Measurements from ENCODE around the gene ADCY1.

The ADCY1 gene

DNA sequence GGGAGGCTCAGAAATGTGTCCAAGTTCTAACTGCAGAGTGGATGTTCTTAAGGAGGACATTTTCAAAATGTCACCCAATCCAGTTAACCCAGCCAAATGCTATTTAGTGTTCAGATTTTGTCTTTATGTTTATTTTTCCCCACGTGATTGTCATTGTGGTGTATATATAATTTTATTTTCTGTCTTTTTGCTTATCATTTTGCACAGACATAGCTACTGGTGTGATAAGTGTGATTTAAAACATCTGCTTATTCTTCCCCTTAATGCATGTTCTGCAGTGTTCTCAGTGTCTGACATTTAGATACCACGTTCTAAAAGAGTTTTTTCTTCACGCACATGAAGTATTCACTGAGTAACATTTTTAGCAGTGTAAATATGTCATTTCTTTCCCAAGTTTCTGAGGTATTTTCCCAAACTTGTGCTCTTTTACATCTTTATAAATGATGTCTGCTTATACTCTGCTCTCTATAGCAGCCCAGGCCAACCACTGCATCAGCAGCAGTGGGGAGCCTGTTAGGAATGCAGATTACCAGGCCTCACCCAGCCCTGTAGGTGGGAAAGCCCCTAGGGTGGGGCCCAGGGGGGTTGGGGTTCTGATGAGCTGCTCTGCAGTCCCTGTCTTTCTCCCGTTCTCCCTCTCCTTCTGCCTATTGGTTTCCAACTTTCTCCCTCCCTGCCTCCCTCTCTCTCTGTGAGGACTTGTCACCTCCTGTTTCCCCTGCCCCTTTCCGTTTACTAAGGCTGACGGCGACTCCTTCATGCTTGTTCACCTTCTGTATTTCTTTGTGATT, 20.8 kb downstream of the ADCY1 start:
- DNase-seq, result no peak

DNA sequence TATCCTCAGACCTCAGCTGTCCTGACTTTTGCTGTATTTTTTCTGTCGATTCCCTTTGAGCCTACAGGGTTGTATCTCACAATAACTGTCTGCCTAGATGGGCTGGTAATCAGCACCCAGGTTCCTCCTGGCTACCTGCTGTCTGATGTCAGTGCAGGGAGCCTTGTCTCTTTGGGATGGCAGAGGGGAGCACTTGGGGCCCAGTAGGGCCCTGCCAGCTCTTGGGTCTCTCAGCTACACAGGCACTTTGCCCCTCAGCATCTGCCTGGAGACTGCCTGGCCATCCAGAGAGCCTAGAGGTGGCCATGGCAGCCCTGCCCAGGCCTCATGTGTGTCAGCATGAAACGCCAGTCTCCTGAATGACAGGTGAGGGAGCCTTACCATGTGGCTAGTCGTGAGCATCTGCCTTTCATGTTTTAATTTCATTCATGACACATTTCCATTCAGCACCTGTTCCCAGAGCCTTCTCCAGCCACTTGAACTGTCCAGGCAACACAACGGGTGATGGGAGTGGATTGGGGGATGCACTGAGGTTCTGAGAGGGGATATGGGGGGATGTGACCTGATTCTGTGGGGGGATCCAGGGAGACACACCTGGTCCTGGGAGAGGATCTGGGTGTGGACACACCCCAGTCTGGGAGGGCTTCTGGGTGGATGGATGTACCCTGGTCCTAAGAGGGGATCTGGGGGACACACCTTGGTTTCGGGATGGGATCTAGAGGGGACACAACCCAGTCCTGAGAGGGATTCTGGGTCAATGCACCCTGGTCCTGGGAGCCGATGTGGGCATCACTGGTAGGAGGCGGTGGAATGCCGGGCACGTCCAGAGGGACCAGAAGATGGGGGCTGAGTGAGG, 21.9 kb downstream of the ADCY1 start:
- no peak for DNase-seq

DNA sequence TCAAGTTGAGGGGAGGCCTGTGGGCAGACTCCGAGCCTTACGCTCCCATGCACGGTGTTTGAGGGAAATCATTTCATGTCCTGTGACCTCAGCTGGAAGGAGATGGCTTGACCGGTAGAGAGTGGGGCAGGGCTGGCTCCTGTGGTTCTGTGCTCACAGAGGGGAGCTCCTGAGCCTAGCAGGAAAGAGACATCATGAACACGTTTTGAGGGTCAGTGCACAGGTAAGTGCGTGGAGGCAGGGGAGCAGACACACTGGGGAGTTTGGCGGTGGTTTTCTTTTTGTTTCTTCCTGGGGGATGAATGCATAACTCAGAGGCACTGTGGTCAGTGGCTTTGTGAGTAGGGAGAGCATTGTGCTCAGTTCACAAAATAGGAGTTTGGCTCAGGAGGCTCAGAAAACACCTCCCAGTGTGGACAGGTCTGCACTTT, 22.5 kb downstream of the ADCY1 start:
- no peak for DNase-seq

DNA sequence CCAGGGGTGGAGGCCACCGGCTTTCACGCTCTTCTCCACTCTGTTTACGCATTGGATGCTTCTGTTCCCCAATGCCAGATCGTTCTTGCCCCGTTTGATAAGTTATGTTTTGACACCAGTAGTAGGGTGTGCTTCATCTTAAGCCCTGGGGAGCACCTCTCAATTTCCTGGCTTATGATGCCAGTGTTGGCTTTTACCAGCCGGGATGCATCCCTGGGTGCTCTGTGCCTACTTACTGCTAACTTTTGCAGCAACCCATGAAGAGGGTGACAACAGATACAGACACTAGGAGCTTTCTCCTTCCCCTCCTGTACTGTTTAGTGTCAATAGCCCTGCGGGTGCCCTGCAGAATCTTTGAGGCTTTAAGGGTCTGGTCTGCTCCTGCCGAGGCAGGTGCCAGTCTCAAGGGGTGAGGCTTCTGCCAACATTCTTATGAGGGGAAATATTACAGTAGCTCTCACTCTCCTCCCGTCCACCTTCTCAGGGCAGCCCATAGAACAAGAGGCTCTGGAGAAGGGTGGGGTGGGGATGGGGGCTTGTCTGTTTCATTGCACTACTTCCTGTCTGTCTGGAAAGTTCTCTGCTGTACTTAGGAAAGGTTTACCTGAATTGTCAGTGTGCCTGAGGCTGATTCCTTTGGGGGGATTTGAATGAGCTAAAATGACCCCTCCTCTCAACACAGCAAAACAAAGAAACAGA, 23.3 kb downstream of the ADCY1 start:
- no peak for DNase-seq

DNA sequence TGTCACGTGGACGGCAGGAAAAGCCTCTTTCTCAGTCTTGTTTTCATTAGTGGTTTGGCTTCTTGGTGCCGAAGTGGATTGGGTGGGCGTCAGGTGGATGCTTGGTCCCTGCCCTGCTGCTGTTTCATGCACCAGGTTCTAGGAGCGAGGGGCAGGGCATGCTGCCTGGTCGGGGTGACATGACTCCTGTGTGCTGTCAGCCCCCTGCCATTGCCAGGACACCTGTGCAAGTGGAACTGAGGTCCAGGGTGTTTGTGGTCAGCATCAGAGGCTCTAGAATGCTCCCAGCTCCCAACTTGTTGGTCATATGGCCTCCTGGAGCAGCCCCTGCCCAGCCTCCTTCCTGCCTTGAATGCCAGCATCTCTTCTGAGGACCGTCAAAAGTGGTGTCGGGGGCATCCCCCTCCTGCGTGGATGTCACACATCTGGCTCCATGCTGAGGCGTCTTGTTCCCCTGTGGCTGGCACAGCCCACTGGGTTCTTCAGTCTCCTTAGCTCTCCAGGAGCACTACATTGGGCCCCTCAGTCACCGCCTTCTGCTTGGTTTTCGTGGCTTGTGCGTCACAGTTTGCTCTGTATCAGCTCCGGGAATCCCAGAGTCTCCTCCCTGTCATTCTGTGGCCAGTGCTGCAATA, 24.8 kb downstream of the ADCY1 start:
- DNase-seq, result no peak

DNA sequence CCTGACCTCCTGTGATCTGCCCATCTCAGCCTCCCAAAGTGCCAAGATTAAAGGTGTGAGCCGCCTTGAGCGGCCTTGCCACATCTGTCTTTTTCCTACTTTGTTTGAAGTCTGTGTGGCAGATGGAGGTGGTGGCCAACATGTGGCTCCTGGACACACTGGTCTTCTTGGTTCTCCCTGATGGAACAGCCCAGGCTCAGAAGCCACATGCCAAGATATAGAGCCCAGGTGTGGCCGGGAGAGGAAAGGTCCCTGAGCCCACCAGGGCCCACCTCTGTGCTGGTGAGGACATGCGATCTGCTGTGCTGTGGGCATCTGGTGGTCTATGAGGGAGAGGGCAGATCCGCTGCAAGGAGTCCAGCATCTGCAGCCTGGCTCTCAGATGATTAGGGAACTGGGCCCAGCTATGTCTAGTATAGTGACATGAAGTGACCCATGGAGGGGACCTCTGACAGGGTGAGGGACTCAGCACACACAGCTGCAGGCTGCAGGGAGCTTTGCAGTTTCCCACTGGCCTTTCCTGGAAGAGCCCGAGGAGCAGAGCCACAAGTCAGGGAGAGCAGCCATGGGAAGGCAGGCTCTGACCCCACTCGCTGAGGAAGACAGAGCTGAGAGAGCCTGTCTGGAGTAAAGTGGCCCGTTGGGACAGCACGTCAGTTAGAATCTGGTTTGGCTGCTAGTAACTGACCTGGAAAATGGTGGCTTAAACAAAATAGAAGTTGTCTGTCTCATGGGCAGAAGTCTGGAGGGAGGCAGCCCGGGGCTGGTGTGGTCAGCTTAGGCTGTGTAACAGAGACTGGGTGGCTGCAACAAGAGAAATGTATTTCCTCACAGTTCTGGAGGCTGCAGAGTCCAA, 25.9 kb downstream of the ADCY1 start:
- no peak for DNase-seq

DNA sequence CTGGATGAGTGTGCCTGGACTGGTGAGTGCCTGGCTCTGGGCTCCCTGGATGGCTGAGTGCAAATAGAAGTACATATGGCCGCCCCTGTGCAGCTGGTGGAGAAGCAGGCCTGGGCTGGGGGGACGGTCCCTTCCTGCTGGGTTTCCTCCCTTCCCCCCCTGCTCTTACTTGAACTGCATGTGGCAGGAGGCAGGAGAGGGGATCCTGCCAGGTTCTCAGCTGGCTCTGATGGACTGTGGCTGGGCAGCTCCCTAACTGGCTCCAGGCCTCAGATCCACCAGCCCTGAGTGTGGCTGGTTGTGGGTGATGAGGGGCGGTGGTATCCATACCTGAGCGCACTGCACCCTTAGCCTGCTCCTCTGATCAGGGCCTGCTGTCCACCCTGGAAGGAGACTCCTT, 26.9 kb downstream of the ADCY1 start:
- no peak for DNase-seq

DNA sequence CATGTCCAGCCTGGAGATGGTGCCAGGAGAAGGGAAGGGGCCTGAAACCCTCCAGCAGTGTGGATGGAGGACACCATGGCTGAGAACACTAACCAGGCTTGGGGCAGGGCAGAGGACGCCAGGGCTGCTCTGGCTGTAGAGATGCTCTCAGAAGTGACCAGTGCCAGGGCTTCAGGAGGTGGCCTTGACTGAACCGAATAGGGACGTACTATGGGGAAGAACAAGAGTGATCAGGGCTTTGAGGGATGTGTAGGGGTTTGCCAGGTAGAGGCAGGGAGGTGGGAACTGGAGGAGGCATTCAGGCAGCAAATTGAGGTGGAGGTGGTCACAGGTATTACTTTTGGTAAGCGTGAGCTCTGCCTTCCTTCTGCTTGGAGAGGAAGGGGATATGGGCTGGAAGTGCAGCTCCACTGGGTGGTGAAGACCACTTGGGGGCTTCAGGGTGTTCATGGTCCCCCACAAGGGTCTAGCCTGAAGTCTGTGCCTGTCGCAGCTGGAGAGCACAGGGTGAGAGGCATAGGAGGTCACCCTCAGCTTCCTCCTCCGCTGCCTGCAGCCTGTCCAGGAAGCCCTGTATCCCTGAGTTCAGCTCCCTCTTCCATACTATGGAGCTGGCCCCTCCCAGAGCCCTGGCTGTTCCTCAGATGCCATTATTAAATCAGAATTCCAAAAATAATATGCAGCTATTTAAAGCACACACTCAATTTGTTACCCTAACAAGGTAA, 27.8 kb downstream of the ADCY1 start:
- no peak for DNase-seq

DNA sequence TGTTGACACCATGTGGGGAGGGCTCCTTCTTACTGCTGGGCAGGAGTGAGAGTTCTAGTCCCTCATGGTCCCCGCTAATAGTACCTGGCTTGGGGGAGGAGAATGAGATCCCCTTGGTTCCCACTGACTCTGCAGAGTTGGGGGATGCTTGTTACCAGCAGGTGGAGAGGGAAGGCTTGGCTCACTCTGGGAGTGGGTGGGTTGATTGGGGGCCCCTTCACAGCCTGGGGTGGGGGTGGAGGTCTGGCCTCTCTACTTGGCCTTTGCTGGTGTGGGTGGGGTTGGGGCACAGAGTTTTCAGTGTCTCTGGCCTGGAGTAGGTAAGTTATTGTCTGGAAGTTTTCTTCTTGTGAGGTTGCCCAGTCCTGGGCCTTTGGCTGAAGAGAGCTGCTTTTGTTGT, 31.9 kb downstream of the ADCY1 start:
- no peak for DNase-seq

DNA sequence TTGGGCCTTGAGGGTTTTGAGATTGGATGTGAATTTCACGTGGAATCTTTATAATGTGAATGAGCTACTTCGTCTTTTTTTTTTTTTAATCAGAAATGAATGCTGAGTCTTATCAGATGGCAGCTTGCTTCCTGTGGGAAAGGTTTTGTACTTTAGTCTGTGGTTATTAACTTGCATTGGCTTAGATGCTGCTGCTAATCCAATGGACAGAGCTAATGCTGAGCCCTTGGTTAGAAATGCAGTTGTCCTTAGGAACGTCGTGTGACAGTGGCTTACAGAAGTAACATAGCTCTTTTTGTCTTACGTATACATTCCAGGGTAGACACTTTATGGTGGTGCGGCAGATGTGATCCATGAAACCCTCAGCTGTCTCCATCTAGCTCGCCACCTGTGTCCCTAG, 32.8 kb downstream of the ADCY1 start:
- DNase-seq, result no peak

DNA sequence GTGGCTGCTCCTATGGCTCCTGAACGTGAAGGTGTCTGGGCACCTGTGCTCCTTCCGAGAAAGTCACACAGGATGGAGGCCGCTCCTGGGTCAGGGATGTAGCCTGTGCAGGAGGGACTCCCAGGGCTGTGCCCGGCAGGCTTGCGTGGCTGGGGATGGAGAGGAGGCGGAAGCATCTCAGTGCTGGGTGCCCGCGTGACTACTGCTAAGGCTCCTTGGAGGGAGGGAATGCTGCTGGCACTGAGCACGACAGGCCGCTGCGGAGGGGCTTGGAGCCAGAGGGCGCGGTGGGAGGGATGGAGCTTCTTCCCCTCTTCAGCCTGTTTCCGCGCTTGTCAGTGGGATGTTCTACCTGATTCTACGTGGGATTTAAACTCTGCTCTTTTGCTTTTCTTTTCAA, 35.0 kb downstream of the ADCY1 start:
- DNase-seq, result no peak

DNA sequence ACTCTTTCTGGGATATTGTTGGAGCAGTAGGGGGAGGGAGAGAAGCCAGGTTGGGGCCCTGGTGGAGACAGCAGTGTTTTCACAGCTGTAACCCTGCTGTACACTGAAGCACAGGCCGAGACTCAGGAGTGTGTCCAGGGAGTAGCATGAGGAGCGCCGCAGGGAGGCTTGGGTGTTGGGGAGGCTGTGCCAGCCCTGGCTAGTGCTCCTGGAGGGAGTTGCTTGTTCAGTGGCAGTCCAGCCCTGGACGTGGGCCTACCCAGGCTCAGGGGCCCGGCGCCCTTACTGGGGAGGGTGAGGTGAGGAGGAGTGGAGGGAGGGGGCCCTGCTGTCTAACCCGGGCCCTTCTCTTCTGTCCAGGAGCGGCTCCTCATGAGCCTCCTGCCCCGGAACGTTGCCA, 35.9 kb downstream of the ADCY1 start:
- no peak for DNase-seq

DNA sequence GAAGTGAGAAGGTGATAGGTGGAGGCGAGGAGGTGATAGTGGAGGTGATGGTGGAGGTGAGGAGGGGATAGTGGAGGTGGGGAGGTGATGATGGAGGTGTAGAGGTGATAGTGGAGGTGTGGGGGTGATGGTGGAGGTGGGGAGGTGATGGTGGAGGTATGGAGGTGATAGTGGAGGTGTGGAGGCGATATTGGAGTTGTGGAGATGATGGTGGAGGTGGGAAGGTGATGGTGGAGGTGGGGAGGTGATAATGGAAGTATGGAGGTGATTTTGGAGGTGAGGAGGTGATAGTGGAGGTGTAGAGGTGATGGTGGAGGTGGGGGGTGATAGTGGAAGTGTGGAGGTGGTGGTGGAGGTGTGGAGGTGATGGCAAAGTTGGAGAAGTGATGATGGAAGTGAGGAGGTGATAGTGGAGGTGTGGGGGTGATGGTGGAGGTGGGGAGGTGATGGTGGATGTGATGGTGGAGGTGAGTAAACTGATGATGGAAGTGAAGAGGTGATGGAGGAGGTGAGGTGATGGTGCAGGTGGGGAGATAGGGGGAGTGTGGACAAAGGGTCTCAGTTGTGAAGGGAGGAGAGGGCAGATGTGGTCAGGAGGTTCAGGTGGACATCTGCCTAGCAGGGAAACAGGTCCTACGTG, 36.6 kb downstream of the ADCY1 start:
- DNase-seq, result no peak

DNA sequence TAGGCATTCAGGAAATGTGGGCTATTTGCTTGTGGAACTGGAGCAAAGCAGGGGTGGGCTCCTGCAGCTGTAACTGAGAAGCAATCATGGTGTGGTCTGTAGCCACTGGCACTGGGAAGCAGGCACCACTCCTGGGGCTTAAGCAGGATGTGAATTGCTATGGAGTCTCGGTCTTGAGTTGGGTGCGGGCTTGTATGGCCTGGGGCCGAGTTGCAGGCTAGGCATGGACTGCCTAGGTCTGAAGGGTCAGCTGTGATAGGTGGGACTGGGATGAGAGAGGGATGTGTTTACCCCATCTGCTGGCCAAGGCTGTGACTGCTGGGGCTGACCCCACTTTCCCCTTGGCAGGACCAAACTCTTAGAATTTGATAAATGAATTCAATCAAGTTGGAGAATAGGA, 43.0 kb downstream of the ADCY1 start:
- no peak for DNase-seq

DNA sequence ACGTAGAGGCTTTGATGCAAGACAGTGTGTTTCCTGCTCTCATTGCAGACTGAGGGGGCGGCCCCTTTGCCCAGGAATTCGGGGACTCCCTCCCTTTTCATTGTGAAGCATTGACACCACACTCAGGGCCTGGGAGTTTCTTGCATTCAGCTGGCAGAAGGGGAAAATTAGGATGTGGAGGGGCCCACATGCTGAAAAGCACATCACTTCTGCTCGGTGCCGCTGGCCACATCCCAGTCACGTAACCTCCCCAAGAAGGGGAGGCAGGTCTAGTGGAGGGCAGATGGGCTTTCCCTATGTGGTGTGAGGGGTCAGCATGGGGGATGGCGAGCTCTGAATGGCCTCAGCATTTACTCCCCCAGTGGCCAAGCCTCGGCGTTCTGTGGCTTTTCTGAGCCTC, 47.9 kb downstream of the ADCY1 start:
- DNase-seq, result no peak

DNA sequence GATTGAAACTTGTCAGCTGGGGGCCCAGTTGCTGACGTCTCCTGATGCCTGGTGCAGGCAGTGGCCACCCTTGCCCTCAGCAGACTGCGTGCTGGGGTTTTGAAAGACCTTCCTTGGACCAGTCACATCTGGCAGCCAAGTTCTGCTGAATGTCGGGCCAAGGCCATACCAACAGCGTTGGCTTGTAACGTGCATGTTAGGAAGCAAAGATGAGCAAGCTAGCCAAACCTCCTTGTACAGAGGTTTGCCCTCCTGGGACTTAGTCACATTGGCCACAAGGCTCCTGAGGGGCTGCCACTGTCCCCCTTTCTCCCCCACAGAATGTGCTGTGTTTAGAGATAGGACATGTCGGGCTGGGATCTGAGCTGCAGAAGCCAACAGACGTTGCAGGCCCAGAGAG, 49.0 kb downstream of the ADCY1 start:
- DNase-seq, result no peak

DNA sequence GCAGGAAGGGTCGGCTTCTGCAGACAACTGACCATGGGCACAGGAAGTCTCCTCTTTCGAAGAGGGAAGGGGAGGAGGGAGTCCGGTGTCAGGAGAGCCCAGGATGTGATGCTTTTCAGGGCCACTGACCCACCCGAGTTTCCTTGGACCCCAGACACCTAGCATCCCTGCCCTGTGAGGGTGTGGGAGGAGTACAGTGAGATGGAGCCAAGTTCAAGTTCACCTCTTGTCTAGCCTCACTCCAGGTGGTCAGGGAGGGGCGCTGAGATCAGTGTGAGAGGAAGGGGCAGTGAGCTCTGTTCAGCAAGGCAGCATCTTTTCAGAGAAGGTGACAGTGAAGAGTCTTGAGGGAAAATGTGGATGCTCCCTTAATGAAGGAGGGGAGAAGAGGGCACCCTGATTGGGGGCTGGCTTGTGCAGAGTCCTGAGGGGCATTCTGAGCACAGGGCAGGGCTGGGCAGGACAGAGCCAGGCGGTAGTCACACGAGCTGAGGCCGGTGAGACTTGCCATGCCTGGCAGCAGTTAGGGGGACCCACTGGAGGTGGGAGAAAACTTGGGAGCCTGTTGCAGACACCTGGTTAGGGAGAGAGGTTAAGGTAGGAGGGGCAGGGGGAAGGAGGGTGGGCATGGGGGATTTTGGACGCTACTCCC, 49.7 kb downstream of the ADCY1 start:
- no peak for DNase-seq

DNA sequence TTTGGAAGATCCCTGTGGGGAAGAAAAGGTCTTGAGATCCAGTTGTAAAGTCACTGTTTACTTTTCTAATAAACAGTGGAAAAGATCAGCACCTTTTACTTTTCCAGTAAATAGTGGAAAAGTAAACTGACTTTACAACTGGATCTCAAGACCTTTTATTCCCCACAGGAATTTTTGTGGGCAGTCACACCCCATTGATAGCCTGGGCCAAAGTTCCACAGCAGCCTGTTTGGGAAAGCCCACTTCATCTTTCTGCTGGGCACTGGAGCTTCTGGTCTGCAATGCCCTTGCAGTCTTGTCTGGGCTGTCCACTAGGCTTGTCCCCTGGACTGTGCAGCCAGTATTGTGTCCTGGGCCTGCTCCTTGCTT, 50.2 kb downstream of the ADCY1 start:
- DNase-seq, result no peak

DNA sequence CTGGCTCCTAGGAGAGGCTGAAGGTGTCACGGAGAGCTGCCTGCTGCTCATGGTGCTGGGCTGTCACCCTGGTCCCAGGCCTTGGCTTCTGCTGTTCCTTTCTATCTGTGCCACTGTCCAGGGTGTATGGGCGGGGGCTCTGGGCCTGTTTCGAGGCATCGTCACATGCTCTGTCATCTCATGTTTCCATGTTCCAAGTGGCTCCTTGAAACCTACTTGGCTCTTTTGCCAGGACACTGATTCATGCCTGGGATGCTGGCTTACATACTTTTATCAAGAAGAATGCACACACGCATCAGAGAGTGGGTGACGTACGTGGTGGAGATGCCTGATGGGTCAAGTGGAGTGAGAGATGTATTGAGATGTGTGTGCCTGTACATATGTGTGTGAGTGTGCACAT, 50.9 kb downstream of the ADCY1 start:
- no peak for DNase-seq

DNA sequence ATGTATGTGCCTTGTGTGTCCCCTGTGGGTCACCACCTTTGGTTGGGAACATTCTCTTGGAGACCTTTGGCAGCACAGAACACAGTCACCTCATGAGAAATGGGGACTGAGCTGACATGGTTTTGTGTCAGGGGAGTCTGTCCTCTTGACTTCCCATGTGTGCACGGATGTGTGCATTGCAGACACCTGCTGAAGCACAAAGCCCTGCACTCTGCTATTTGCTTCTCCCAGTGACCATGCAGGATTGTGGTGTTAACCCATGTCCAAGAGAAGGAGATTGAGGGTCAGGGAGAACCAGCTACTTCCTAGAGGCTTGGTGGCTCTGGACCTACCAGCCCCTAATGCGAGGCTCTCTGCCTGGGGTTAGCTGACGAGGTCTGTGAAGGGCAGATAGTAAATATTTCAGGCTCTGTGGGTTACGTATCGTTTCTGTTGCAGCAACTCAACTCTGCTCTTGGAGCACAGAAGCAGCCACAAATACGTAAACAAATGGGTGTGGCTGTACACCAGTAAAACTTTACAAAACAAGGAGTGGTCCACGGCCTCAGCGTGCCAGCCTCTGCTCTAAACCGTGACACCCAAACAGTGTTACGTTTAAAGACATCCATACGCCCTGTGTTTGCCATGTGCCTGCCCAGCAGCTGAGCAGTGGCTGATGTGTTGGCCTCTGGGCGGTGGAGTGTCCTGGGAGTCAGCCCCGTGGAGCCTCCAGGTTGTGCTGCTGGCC, 51.7 kb downstream of the ADCY1 start:
- DNase-seq, result no peak

Measured in activated gamma-delta T cell (primary cell).